ENCODE data around the gene KDM8. TPM values are rescaled to one million over a fixed set of nuclear protein-coding genes. Genes with fewer than 3 reads are reported as not detected.
A peak's percentile ranks its signal among the peaks of the same experiment; 100 is the strongest.

KDM8 gene
- total and polyA plus RNA-seq, 4 donors, result 4.6 to 198 (median 97.7) TPM

- no peaks in the 10 kb centered on the region for H3K27me3 ChIP-seq (ENCODE audit: control insufficient read depth in 4 of 4, insufficient read depth in 4 of 4, low read length in 3 of 4)
- TF ChIP-seq HNF4A (conservative IDR thresholded peaks at IDR 0.05) (no peak), FOXA1 (IDR thresholded peaks at IDR 0.05) (no peak)
- H3K4me1 ChIP-seq (ENCODE audit: control insufficient read depth in 4 of 4, insufficient read depth in 4 of 4, low read length in 3 of 4), result peaks cover 2 to 53% (median 35%) of the 10 kb centered on the region in 4 donors
- H3K9me3 ChIP-seq (ENCODE audit: control insufficient read depth in 4 of 4, low read length in 3 of 4), result no peaks in the 10 kb centered on the region
- H3K27ac ChIP-seq (ENCODE audit: low read depth in 1 of 2, low read length in 2 of 2), result no peak overlapping the region
- WGBS, result 85% methylated on average over 6 of the region's 6 CpGs
- no peak overlapping the region for H3K9ac ChIP-seq (ENCODE audit: low read depth in 1 of 2, low read length in 2 of 2)
- H3K4me3 ChIP-seq (ENCODE audit: low read depth in 1 of 3, low read length in 3 of 3), result no peak overlapping the region
- peaks cover 10 to 14% (median 11%) of the 10 kb centered on the region in 4 donors for H3K36me3 ChIP-seq (ENCODE audit: control insufficient read depth in 4 of 4, insufficient read depth in 3 of 4, low read depth in 1 of 4, low read length in 3 of 4)
- no peak for DNase-seq (ENCODE audit: low spot score)
These were observed 20.4 kb downstream of the KDM8 start for GRCh38 chr16:27223701-27224100.

GRCh38 chr16:27224271-27224737 is 21.0 kb downstream of the KDM8 start:
- H3K36me3 ChIP-seq (ENCODE audit: control insufficient read depth in 4 of 4, insufficient read depth in 3 of 4, low read depth in 1 of 4, low read length in 3 of 4), result peaks cover 5 to 9% (median 6%) of the 10 kb centered on the region in 4 donors
- DNase-seq (ENCODE audit: low spot score), result no peak
- TF ChIP-seq HNF4A (conservative IDR thresholded peaks at IDR 0.05) (no peak), GABPA (IDR thresholded peaks at IDR 0.05 in 1 of 2, conservative IDR thresholded peaks at IDR 0.05 in 1 of 2) (no peak), HNF4G (IDR thresholded peaks at IDR 0.05) (no peak), FOXA1 (IDR thresholded peaks at IDR 0.05) (no peak), RXRA (IDR thresholded peaks at IDR 0.05) (no peak), SP1 (IDR thresholded peaks at IDR 0.05) (no peak), REST (IDR thresholded peaks at IDR 0.05) (no peak)
- H3K4me3 ChIP-seq (ENCODE audit: low read depth in 1 of 3, low read length in 3 of 3), result no peak overlapping the region
- peaks cover 2 to 53% (median 35%) of the 10 kb centered on the region in 4 donors for H3K4me1 ChIP-seq (ENCODE audit: control insufficient read depth in 4 of 4, insufficient read depth in 4 of 4, low read length in 3 of 4)
- H3K9me3 ChIP-seq (ENCODE audit: control insufficient read depth in 4 of 4, low read length in 3 of 4), result no peaks in the 10 kb centered on the region
- no peak overlapping the region for H3K27ac ChIP-seq (ENCODE audit: low read depth in 1 of 2, low read length in 2 of 2)
- 88% methylated on average over 14 of the region's 14 CpGs for WGBS
- H3K9ac ChIP-seq (ENCODE audit: low read depth in 1 of 2, low read length in 2 of 2), result no peak overlapping the region
- no peaks in the 10 kb centered on the region for H3K27me3 ChIP-seq (ENCODE audit: control insufficient read depth in 4 of 4, insufficient read depth in 4 of 4, low read length in 3 of 4)

GRCh38 chr16:27224741-27225300 is 21.5 kb downstream of the KDM8 start:
- DNase-seq (ENCODE audit: low spot score), result no peak
- Histone ChIP-seq H3K4me3 (ENCODE audit: low read depth in 1 of 3, low read length in 3 of 3) (no peak overlapping the region), H3K36me3 (ENCODE audit: control insufficient read depth in 4 of 4, insufficient read depth in 3 of 4, low read depth in 1 of 4, low read length in 3 of 4) (peaks cover under 1 to 5% (median 4%) of the 10 kb centered on the region in 4 donors), H3K27ac (ENCODE audit: low read depth in 1 of 2, low read length in 2 of 2) (peak overlapping the region in 1 of 2 donors; percentile 39), H3K4me1 (ENCODE audit: control insufficient read depth in 4 of 4, insufficient read depth in 4 of 4, low read length in 3 of 4) (peaks cover 2 to 53% (median 35%) of the 10 kb centered on the region in 4 donors), H3K9ac (ENCODE audit: low read depth in 1 of 2, low read length in 2 of 2) (no peak overlapping the region), H3K27me3 (ENCODE audit: control insufficient read depth in 4 of 4, insufficient read depth in 4 of 4, low read length in 3 of 4) (no peaks in the 10 kb centered on the region), H3K9me3 (ENCODE audit: control insufficient read depth in 4 of 4, low read length in 3 of 4) (no peaks in the 10 kb centered on the region)
- TF ChIP-seq RAD21 (IDR thresholded peaks at IDR 0.05) (no peak), JUND (IDR thresholded peaks at IDR 0.05) (no peak)
- 81% methylated on average over 19 of the region's 19 CpGs for WGBS
